IMR-90 (cell line): Measurements from ENCODE around the gene DGKQ. TPM values are rescaled to one million over a fixed set of nuclear protein-coding genes. Genes with fewer than 3 reads are reported as not detected.

Source experiments
- ATAC-seq: fragments of 200-7000 bp; cut with Tn5 transposase; 2 replicates; pipeline ENCODE4 v1.9.1; 2020; ENCODE audit warnings: low read depth, mild to moderate bottlenecking, moderate library complexity
- BruUV-seq: library from RNA; stranded (reverse); fragments of 400-500 nt; replicated peaks from 2 replicates; lab custom pipeline; 2021; lab: Mats Ljungman, UMichigan
- CTCF ChIA-PET: fragments of 300-600 bp; formaldehyde crosslinking; extraction: SDS; loops from one replicate; lab custom pipeline; 2021; ENCODE audit warnings: antibody characterized with exemption; lab: Yijun Ruan, JAX
- POLR2A ChIA-PET: fragments of 300-600 bp; sonication (Branson Sonifier 250); formaldehyde crosslinking; loops from one replicate; lab custom pipeline; 2022; ENCODE audit warnings: antibody characterized with exemption; ENCODE audit not compliant: unreplicated experiment; lab: Charles Lee
- DNase-seq: peaks from one replicate; pipeline ENCODE4 v3.0.0; 2013
- H2AFZ ChIP-seq: replicated peaks from 2 replicates; pipeline ENCODE3; 2013; ENCODE audit warnings: low read length, mild to moderate bottlenecking; ENCODE audit not compliant: poor library complexity
- H2AK5ac ChIP-seq: 2 replicates; pipeline ENCODE4 v1.6.1; 2013; ENCODE audit warnings: low read depth, low read length, inconsistent platforms
- H2AK9ac ChIP-seq: replicated peaks from 2 replicates; pipeline ENCODE3; 2013; ENCODE audit warnings: mild to moderate bottlenecking, low read depth, low read length, moderate library complexity; ENCODE audit not compliant: poor library complexity
- H2BK120ac ChIP-seq: 2 replicates; pipeline ENCODE4 v1.6.1; 2013; ENCODE audit warnings: low read depth, low read length, inconsistent platforms
- H2BK15ac ChIP-seq: 3 replicates; pipeline ENCODE4 v1.6.1; 2013; ENCODE audit warnings: low read depth, low read length, inconsistent platforms
- H2BK20ac ChIP-seq: 2 replicates; pipeline ENCODE4 v1.6.1; 2013; ENCODE audit warnings: low read depth, mild to moderate bottlenecking, inconsistent platforms, low read length, moderate library complexity
- H2BK5ac ChIP-seq: 2 replicates; pipeline ENCODE4 v1.6.1; 2013; ENCODE audit warnings: mild to moderate bottlenecking, low read depth, low read length, inconsistent platforms; ENCODE audit not compliant: poor library complexity, severe bottlenecking
- H3K14ac ChIP-seq: replicated peaks from 2 replicates; pipeline ENCODE4 v1.6.1; 2013; ENCODE audit warnings: low read depth, low read length, inconsistent platforms
- H3K18ac ChIP-seq: 2 replicates; pipeline ENCODE4 v1.6.1; 2013; ENCODE audit warnings: low read depth, low read length, control low read depth
- H3K23ac ChIP-seq: 2 replicates; pipeline ENCODE4 v1.6.1; 2013; ENCODE audit warnings: low read depth, low read length, inconsistent platforms
- H3K27ac ChIP-seq: 2 replicates; pipeline ENCODE4 v1.5.1; 2013; ENCODE audit warnings: mild to moderate bottlenecking, control low read depth, low read length; ENCODE audit not compliant: insufficient read depth
- H3K27me3 ChIP-seq: 2 replicates; pipeline ENCODE4 v1.6.1; 2013; ENCODE audit warnings: low read length; ENCODE audit not compliant: control insufficient read depth, insufficient read depth
- H3K36me3 ChIP-seq: 2 replicates; pipeline ENCODE4 v1.6.1; 2013; ENCODE audit warnings: low read length, mixed read lengths; ENCODE audit not compliant: control insufficient read depth, insufficient read depth
- H3K4ac ChIP-seq: 2 replicates; pipeline ENCODE4 v1.6.1; 2013; ENCODE audit warnings: low read depth, low read length, inconsistent platforms
- H3K4me1 ChIP-seq: 2 replicates; pipeline ENCODE4 v1.6.1; 2013; ENCODE audit warnings: low read length, mixed read lengths; ENCODE audit not compliant: control insufficient read depth, insufficient read depth
- H3K4me2 ChIP-seq: 2 replicates; pipeline ENCODE4 v1.6.1; 2013; ENCODE audit warnings: low read depth, mild to moderate bottlenecking, control low read depth, low read length, moderate library complexity
- H3K4me3 ChIP-seq: 2 replicates; pipeline ENCODE4 v1.5.1; 2013; ENCODE audit warnings: low read depth, mild to moderate bottlenecking, control low read depth, low read length, moderate library complexity; ENCODE audit not compliant: insufficient read depth
- H3K56ac ChIP-seq: 2 replicates; pipeline ENCODE4 v1.6.1; 2013; ENCODE audit warnings: low read length, inconsistent platforms; ENCODE audit not compliant: insufficient read depth; ENCODE audit errors: extremely low read depth
- H3K79me1 ChIP-seq, 2 experiments: 2 replicates each; pipeline ENCODE4 v1.6.1; 2013; ENCODE audit warnings: low read length in 2 of 2, inconsistent platforms in 1 of 2, low read depth in 1 of 2
- H3K9ac ChIP-seq: 2 replicates; pipeline ENCODE4 v1.6.1; 2013; ENCODE audit warnings: low read depth, low read length, control low read depth
- H3K9me1 ChIP-seq: 2 replicates; pipeline ENCODE4 v1.6.1; 2013; ENCODE audit warnings: low read length, inconsistent platforms; ENCODE audit not compliant: insufficient read depth
- H3K9me3 ChIP-seq: 2 replicates; pipeline ENCODE4 v1.6.1; 2013; ENCODE audit warnings: low read length; ENCODE audit not compliant: control insufficient read depth, insufficient read depth
- H4K20me1 ChIP-seq: 2 replicates; pipeline ENCODE4 v1.6.1; 2013; ENCODE audit warnings: low read length, inconsistent platforms; ENCODE audit not compliant: insufficient read depth
- H4K5ac ChIP-seq: 2 replicates; pipeline ENCODE4 v1.6.1; 2013; ENCODE audit warnings: mild to moderate bottlenecking, low read depth, low read length, control low read depth
- H4K8ac ChIP-seq, 2 experiments: 2 replicates each; pipeline ENCODE4 v1.6.1; 2013; ENCODE audit warnings: low read depth in 2 of 2, low read length in 2 of 2, control low read depth in 1 of 2, inconsistent platforms in 1 of 2
- H4K91ac ChIP-seq: 2 replicates; pipeline ENCODE4 v1.6.1; 2013; ENCODE audit warnings: low read depth, low read length, inconsistent platforms; ENCODE audit not compliant: insufficient read depth
- BHLHE40 ChIP-seq: fragments of 150-350 bp; IDR thresholded peaks from 2 replicates; pipeline ENCODE4 v1.6.1; 2016; ENCODE audit warnings: mild to moderate bottlenecking, low read depth, low read length
- CHD1 ChIP-seq: IDR thresholded peaks from 2 replicates; pipeline ENCODE4 v1.6.1; 2012; ENCODE audit warnings: low read depth, low read length, improper control_type of control experiment
- CTCF ChIP-seq: conservative IDR thresholded peaks from 2 replicates; pipeline ENCODE4 v1.5.1; 2012; ENCODE audit warnings: mild to moderate bottlenecking, low read depth, low read length, improper control_type of control experiment
- ELK1 ChIP-seq: fragments of 150-350 bp; IDR thresholded peaks from 2 replicates; pipeline ENCODE4 v1.6.1; 2016; ENCODE audit warnings: low read depth, mild to moderate bottlenecking, low read length, moderate library complexity, borderline replicate concordance
- MXI1 ChIP-seq: IDR thresholded peaks from 2 replicates; pipeline ENCODE4 v1.6.1; 2012; ENCODE audit warnings: low read depth, mild to moderate bottlenecking, low read length, moderate library complexity, borderline replicate concordance
- POLR2A ChIP-seq: IDR thresholded peaks from 2 replicates; pipeline ENCODE4 v1.6.1; 2012; ENCODE audit warnings: mild to moderate bottlenecking, low read depth, low read length
- RFX5 ChIP-seq: IDR thresholded peaks from 2 replicates; pipeline ENCODE4 v1.8.0; 2012; ENCODE audit warnings: low read depth, mild to moderate bottlenecking, low read length, moderate library complexity
- USF2 ChIP-seq: fragments of 150-350 bp; IDR thresholded peaks from 2 replicates; pipeline ENCODE4 v1.6.1; 2017; ENCODE audit warnings: mild to moderate bottlenecking, antibody characterized with exemption, low read length, low read depth
- whole genome bisulfite sequencing, 2 experiments: methylation state at CpG; one replicate each; pipeline versions ENCODE4 v1.1.5 to v1.1.7; 2013; ENCODE audit warnings: missing lambda C conversion rate in 2 of 2; ENCODE audit not compliant: insufficient read length in 1 of 2; ENCODE audit errors: extremely low coverage in 2 of 2; 5-methylcytosine and 5-hydroxymethylcytosine counted together
- dilution Hi-C: fragments of 300-500 bp; cut with HindIII; formaldehyde crosslinking; loops from one replicate; pipeline ENCODE4 v1.14.3; 2018; ENCODE audit warnings: low sequenced_read_pairs; ENCODE audit not compliant: unreplicated experiment
- in situ Hi-C: fragments of 300-500 bp; cut with MboI; formaldehyde crosslinking; loops from 3 replicates; pipeline ENCODE4 v1.14.3; 2019; ENCODE audit warnings: low sequenced_read_pairs, inconsistent platforms, mixed read lengths
- intact Hi-C: fragments of 100-400 bp; cut with micrococcal nuclease; formaldehyde crosslinking; loops from 2 replicates; pipeline ENCODE4 v1.10.0; 2022
- polyA plus RNA-seq, 3 experiments: library from polyadenylated mRNA; depleted of rRNA; stranded (reverse); fragments of >200 nt; gene quantifications; 2 replicates each; pipeline ENCODE4 v1.2.3, GENCODE V29; 2012; ENCODE audit warnings: low replicate concordance in 1 of 3
- total RNA-seq: library from RNA; depleted of rRNA; stranded (reverse); fragments of >200 nt; gene quantifications from 2 replicates; pipeline ENCODE4 v1.2.3, GENCODE V29; 2012

Gene DGKQ
- total and polyA plus RNA-seq, 2 of the 4 experiments (the other 2 are of a cell fraction), result 4.3 to 15.6 TPM

- no peak overlapping the region for H3K4me2 ChIP-seq
- H3K4ac ChIP-seq, result no peak overlapping the region
- no peak overlapping the region for H2AK5ac ChIP-seq
- no peaks in the 10 kb centered on the region for H3K27me3 ChIP-seq
- peaks cover 20% of the 10 kb centered on the region for H4K20me1 ChIP-seq
- POLR2A ChIA-PET, result no interaction called here
- no peak overlapping the region for H3K27ac ChIP-seq
- no peak overlapping the region for H2BK120ac ChIP-seq
- H2BK15ac ChIP-seq, result no peak overlapping the region
- no peak overlapping the region for H3K56ac ChIP-seq
- no TSS peak for BruUV-seq
- no peak overlapping the region for H2BK5ac ChIP-seq
- H3K4me3 ChIP-seq, result no peak overlapping the region
- dilution Hi-C loops, result no loop called here
- no peak overlapping the region for H3K23ac ChIP-seq
- H3K18ac ChIP-seq, result no peak overlapping the region
- no peaks in the 10 kb centered on the region for H3K9me3 ChIP-seq
- intact Hi-C loops, result no loop called here
- H4K91ac ChIP-seq, result no peak overlapping the region
- TF ChIP-seq CTCF, result no peak
- no peak for TF ChIP-seq MXI1
- TF ChIP-seq CHD1, result no peak
- no peak for TF ChIP-seq ELK1
- no peak for TF ChIP-seq BHLHE40
- TF ChIP-seq USF2, result no peak
- TF ChIP-seq POLR2A, result no peak
- no peak for TF ChIP-seq RFX5
- H2AFZ ChIP-seq, result no peak overlapping the region
- DNase-seq, result no peak
- no peak overlapping the region for H4K8ac ChIP-seq
- 67% methylated on average over 3 of the region's 23 CpGs; no CpG with 5 or more reads in 1 of the 2 experiments for WGBS, 2 experiments
- H3K14ac ChIP-seq, result no peak overlapping the region
- no peaks in the 10 kb centered on the region; the same call in 1 of the 2 replicates for H3K4me1 ChIP-seq
- peaks cover 11% of the 10 kb centered on the region; the same call in 1 of the 2 replicates for H3K36me3 ChIP-seq
- no peak overlapping the region for H2AK9ac ChIP-seq
- no peak for ATAC-seq
- peaks cover 0 to 4% of the 10 kb centered on the region in 2 experiments; a peak in 1 of 4 replicates for H3K79me1 ChIP-seq
- CTCF ChIA-PET, result no interaction called here
- in situ Hi-C loops, result no loop called here
- H3K9ac ChIP-seq, result no peak overlapping the region
- no peaks in the 10 kb centered on the region for H3K9me1 ChIP-seq
- H2BK20ac ChIP-seq, result no peak overlapping the region
- H4K5ac ChIP-seq, result no peak overlapping the region
Measured at GRCh38 chr4:1019729-1020470, 46.5 kb upstream of the DGKQ start.
